Skeletal muscle cell (primary cell): ENCODE results near the gene LSM11.
"Not testable (repeated sequence)": the region's sequence is repeated elsewhere in the genome, so short reads cannot be mapped to it uniquely, and the experiment has no call there.

Experiments
- DNase-seq: peaks from one replicate; pipeline ENCODE4 v3.0.0-alpha.2; 2010; ENCODE audit warnings: low read depth
- H3K4me3 ChIP-seq: 2 replicates; pipeline ENCODE4 v1.5.1; 2011; ENCODE audit warnings: low read depth, mild to moderate bottlenecking, control low read depth, low read length, moderate library complexity

LSM11 gene

GRCh38 chr5:157743163-157744050 lies at the start of gene LSM11:
Gene LSM11, plus strand, starts transcription at chr5:157743712. Its CDS starts 39 bp downstream, at chr5:157743751.
- DNase-seq = peak; percentile 33
- H3K4me3 ChIP-seq = peak within 1 kb of the TSS; percentile 67

- not testable (repeated sequence) for DNase-seq, H3K4me3 ChIP-seq
Observed at GRCh38 chr5:157693816-157694215, 49.7 kb upstream of the LSM11 start.

GRCh38 chr5:157696154-157696553 lies 47.4 kb upstream of the LSM11 start:
- not testable (repeated sequence) for DNase-seq, H3K4me3 ChIP-seq

- not testable (repeated sequence) for DNase-seq, H3K4me3 ChIP-seq
Observed at GRCh38 chr5:157698674-157699073, 44.8 kb upstream of the LSM11 start.

GRCh38 chr5:157703736-157704135 lies 39.8 kb upstream of the LSM11 start:
- no peak for DNase-seq
- no peak overlapping the region for H3K4me3 ChIP-seq

GRCh38 chr5:157708866-157709265 lies 34.6 kb upstream of the LSM11 start:
- no peak for DNase-seq
- no peak overlapping the region for H3K4me3 ChIP-seq

- no peak overlapping the region for H3K4me3 ChIP-seq
- no peak for DNase-seq
Observed at GRCh38 chr5:157709346-157709745, 34.2 kb upstream of the LSM11 start.

GRCh38 chr5:157710431-157710830 lies 33.1 kb upstream of the LSM11 start:
- no peak overlapping the region for H3K4me3 ChIP-seq

GRCh38 chr5:157710882-157711281 lies 32.6 kb upstream of the LSM11 start:
- DNase-seq = peak; percentile 29
- no peak overlapping the region for H3K4me3 ChIP-seq

More at GRCh38 chr5:157710431-157710830, 33.1 kb upstream of the LSM11 start:
- DNase-seq = no peak

- no peak for DNase-seq
- no peak overlapping the region for H3K4me3 ChIP-seq
Observed at GRCh38 chr5:157713830-157714595, 29.5 kb upstream of the LSM11 start.

GRCh38 chr5:157714596-157714864 lies 29.0 kb upstream of the LSM11 start:
- no peak for DNase-seq
- no peak overlapping the region for H3K4me3 ChIP-seq

- DNase-seq = peak; percentile 16
- H3K4me3 ChIP-seq = no peak overlapping the region
Observed at GRCh38 chr5:157718519-157718918, 25.0 kb upstream of the LSM11 start.

- no peak for DNase-seq
- no peak overlapping the region for H3K4me3 ChIP-seq
Observed at GRCh38 chr5:157719245-157719644, 24.3 kb upstream of the LSM11 start.

GRCh38 chr5:157721159-157721558 lies 22.4 kb upstream of the LSM11 start:
- no peak overlapping the region for H3K4me3 ChIP-seq
- DNase-seq = no peak

- not testable (repeated sequence) for DNase-seq, H3K4me3 ChIP-seq
Observed at GRCh38 chr5:157722895-157723294, 20.6 kb upstream of the LSM11 start.

GRCh38 chr5:157726607-157727006 lies 16.9 kb upstream of the LSM11 start:
- not testable (repeated sequence) for DNase-seq, H3K4me3 ChIP-seq

GRCh38 chr5:157727858-157728257 lies 15.7 kb upstream of the LSM11 start:
- not testable (repeated sequence) for H3K4me3 ChIP-seq, DNase-seq

- no peak for DNase-seq
- no peak overlapping the region for H3K4me3 ChIP-seq
Observed at GRCh38 chr5:157729858-157730257, 13.7 kb upstream of the LSM11 start.

GRCh38 chr5:157730900-157731271 lies 12.6 kb upstream of the LSM11 start:
- no peak for DNase-seq
- peak overlapping the region; percentile 73 for H3K4me3 ChIP-seq

GRCh38 chr5:157731272-157732129 lies 12.0 kb upstream of the LSM11 start, which contains the start of gene THG1L:
Gene THG1L, plus strand, starts transcription at chr5:157731420. Its CDS starts 21 bp downstream, at chr5:157731441.
- peak within 1 kb of the TSS; percentile 73 for H3K4me3 ChIP-seq
- DNase-seq = peak; percentile 91
